ENCODE data around the gene NMBR.
A peak's percentile ranks its signal among the peaks of the same experiment; 100 is the strongest.

DNA sequence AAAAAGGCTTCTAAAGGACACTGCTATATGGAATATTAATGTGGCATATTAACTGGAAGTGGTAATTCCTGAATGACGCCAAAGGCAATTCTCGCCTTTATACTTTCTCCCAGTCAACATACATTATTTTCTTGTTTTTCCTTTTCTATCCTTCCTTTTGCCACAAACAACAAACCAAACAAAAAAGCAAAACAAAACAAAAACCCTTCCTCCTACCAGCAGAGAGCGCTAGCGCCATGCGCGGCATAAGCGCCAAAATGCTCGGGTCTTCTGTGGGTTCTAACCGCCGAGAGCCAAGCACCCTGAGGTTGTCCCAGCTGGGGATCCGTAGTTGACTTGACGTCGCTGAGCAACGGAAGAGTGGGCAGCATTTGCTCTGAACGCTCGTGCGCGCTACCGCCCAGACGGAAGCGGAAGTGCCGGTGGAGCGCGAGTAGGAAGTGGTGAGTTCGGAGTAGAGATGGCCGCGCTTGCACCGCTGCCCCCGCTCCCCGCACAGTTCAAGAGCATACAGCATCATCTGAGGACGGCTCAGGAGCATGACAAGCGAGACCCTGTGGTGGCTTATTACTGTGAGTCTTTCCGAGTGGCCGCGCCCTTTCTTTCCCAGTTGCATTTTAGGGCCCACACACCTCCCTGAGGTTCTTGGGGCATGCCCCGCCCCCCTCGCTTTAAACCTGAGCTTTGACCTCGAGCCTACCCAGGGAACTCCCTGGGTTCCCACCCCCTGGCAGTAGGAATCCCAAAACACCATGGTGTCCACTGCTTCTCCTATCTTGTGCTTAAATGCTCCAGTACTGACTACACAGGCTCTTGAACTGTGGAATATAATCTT lies at the start of gene NMBR, which contains the start of gene VTA1:
- TF ChIP-seq, protein P1, sequence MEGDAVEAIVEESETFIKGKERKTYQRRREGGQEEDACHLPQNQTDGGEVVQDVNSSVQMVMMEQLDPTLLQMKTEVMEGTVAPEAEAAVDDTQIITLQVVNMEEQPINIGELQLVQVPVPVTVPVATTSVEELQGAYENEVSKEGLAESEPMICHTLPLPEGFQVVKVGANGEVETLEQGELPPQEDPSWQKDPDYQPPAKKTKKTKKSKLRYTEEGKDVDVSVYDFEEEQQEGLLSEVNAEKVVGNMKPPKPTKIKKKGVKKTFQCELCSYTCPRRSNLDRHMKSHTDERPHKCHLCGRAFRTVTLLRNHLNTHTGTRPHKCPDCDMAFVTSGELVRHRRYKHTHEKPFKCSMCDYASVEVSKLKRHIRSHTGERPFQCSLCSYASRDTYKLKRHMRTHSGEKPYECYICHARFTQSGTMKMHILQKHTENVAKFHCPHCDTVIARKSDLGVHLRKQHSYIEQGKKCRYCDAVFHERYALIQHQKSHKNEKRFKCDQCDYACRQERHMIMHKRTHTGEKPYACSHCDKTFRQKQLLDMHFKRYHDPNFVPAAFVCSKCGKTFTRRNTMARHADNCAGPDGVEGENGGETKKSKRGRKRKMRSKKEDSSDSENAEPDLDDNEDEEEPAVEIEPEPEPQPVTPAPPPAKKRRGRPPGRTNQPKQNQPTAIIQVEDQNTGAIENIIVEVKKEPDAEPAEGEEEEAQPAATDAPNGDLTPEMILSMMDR (IDR thresholded peaks at IDR 0.05), result peak; percentile 76 to 98 (median 92)
- peak in 1 of 2 donors; percentile 41 for TF ChIP-seq POLR2A (IDR thresholded peaks at IDR 0.05)
